HUES48 (cell line): ENCODE measurements around the gene EGFL6.
A peak's percentile ranks its signal among the peaks of the same experiment; 100 is the strongest.

Experiments
- H3K27ac ChIP-seq: one replicate; pipeline ENCODE4 v1.7.0; 2013; ENCODE audit warnings: low read depth, low read length, inconsistent platforms
- H3K27me3 ChIP-seq: 2 replicates; pipeline ENCODE4 v1.6.1; 2013; ENCODE audit warnings: mild to moderate bottlenecking, low read length; ENCODE audit not compliant: control insufficient read depth, insufficient read depth
- H3K36me3 ChIP-seq: 2 replicates; pipeline ENCODE4 v1.6.1; 2013; ENCODE audit warnings: low read length; ENCODE audit not compliant: control insufficient read depth, insufficient read depth
- H3K4me1 ChIP-seq: 2 replicates; pipeline ENCODE4 v1.6.1; 2013; ENCODE audit warnings: mild to moderate bottlenecking, low read length; ENCODE audit not compliant: control insufficient read depth, insufficient read depth
- H3K4me3 ChIP-seq: 2 replicates; pipeline ENCODE4 v1.5.1; 2013; ENCODE audit warnings: mild to moderate bottlenecking, low read depth, low read length
- H3K9ac ChIP-seq: 2 replicates; pipeline ENCODE4 v1.6.1; 2013; ENCODE audit warnings: mild to moderate bottlenecking, low read depth, low read length, moderate library complexity
- H3K9me3 ChIP-seq: 2 replicates; pipeline ENCODE4 v1.6.1; 2013; ENCODE audit warnings: low read length; ENCODE audit not compliant: control insufficient read depth, insufficient read depth

EGFL6 gene, protein sequence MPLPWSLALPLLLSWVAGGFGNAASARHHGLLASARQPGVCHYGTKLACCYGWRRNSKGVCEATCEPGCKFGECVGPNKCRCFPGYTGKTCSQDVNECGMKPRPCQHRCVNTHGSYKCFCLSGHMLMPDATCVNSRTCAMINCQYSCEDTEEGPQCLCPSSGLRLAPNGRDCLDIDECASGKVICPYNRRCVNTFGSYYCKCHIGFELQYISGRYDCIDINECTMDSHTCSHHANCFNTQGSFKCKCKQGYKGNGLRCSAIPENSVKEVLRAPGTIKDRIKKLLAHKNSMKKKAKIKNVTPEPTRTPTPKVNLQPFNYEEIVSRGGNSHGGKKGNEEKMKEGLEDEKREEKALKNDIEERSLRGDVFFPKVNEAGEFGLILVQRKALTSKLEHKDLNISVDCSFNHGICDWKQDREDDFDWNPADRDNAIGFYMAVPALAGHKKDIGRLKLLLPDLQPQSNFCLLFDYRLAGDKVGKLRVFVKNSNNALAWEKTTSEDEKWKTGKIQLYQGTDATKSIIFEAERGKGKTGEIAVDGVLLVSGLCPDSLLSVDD

DNA sequence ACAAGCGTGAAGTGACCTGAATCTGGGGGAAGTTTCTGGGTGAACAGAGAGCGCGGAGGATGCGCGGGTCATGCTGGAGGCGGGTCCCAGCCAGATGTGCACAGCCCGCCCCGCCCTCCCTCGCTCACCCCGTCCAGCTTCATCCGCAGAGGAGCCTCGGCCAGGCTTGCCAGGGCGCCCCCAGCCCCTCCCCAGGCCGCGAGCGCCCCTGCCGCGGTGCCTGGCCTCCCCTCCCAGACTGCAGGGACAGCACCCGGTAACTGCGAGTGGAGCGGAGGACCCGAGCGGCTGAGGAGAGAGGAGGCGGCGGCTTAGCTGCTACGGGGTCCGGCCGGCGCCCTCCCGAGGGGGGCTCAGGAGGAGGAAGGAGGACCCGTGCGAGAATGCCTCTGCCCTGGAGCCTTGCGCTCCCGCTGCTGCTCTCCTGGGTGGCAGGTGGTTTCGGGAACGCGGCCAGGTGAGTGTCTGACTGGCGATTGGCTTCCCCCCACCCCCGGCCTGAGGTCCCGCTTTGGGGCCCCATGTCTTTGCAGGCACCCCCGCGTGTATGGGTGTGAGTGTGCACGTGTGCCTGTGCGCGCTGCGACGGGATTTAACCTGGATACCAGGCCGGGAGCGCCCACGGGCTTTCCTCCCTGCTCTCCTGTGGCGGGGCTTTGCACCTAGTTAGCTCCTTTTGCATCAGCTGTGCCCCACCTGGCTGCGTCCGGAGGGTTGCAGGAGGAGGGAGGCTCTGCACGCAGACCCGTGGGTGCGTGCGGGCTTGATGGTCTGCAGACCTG is at the start of gene EGFL6:
Gene EGFL6, plus strand, starts transcription at position 123 of the 782 bp plus-strand sequence. Its CDS starts 261 bp downstream, at position 384.
- no peak within 1 kb of the TSS for H3K27ac ChIP-seq
- peak within 1 kb of the TSS; percentile 56 for H3K4me3 ChIP-seq
- H3K9ac ChIP-seq = no peak within 1 kb of the TSS
- no peaks in the 10 kb centered on the region for H3K9me3 ChIP-seq
- H3K4me1 ChIP-seq = peaks cover 4% of the 10 kb centered on the region; the same call in 1 of the 2 replicates
- no peaks in the 10 kb centered on the region for H3K36me3 ChIP-seq
- peaks cover 73% of the 10 kb centered on the region for H3K27me3 ChIP-seq

DNA sequence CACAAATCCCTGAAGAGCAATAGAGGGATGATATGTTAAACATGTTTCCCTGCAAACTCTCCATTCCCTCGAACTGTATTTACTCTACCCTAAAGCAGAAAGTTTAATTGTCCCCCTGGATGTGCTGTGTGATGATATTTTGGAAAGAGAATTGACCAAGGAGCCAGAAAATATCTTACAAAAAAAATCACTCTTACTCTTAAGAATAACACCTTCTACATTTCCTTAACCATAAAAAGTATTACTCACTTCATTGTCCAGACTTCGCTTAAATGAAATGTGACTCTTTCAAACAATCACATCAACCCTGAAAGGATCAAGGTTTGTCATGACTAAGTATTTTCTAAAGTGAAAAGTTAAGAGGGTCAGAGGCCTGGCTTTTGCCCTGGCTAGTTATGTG is 49.0 kb upstream of the EGFL6 start:
- H3K36me3 ChIP-seq = no peaks in the 10 kb centered on the region
- no peak overlapping the region for H3K4me3 ChIP-seq

DNA sequence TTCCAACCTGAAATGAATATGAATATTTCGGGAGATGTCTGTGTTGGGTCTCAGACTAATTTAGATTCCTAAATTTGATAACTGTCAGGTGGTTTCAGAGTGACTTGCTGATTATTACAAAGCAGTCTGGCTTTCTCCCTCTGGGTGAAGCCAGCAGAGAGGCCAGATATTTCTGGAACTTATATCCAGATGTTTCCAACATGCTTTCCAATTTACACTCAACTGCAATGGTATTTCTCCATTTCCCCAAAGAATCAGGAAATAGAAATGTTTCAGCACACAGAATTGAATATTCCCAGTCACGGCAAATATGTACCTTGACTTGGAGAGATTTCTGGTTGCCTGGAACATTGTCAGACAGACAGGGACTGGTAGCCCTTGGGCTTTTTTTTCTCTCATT is 48.5 kb upstream of the EGFL6 start:
- no peak overlapping the region for H3K27ac ChIP-seq
- no peaks in the 10 kb centered on the region for H3K9me3 ChIP-seq
- H3K36me3 ChIP-seq = no peaks in the 10 kb centered on the region
- H3K4me1 ChIP-seq = no peaks in the 10 kb centered on the region
- no peak overlapping the region for H3K9ac ChIP-seq
- 0 out of 2 replicates have a peak, but pooled peaks cover 4% of the 10 kb centered on the region for H3K27me3 ChIP-seq
- no peak overlapping the region for H3K4me3 ChIP-seq

More for the DNA sequence above, 49.0 kb upstream of the EGFL6 start:
- no peak overlapping the region for H3K9ac ChIP-seq
- H3K4me1 ChIP-seq = no peaks in the 10 kb centered on the region
- H3K9me3 ChIP-seq = no peaks in the 10 kb centered on the region
- 0 out of 2 replicates have a peak, but pooled peaks cover 4% of the 10 kb centered on the region for H3K27me3 ChIP-seq
- H3K27ac ChIP-seq = no peak overlapping the region

DNA sequence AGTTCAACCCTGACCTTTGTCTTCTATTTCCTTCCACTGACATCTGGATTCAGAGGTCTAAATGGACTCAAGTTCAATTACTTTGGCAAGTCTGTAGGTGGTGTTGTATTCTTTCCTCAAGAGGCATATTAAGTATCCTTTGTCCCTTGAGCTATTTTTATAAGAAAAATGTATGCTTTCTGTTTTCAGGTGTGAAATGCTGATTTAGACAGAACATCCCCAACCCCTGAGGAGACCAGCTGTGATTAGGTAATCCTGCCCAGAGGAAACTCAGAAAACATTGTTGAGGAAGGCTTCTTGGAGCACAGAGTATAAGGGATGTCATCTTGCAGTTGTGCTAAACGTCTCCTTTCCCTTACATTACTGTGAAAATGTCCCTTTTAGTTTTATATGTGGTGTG is 46.6 kb upstream of the EGFL6 start:
- H3K9me3 ChIP-seq = no peaks in the 10 kb centered on the region
- H3K27ac ChIP-seq = no peak overlapping the region
- no peak overlapping the region for H3K9ac ChIP-seq
- no peaks in the 10 kb centered on the region for H3K36me3 ChIP-seq
- no peaks in the 10 kb centered on the region for H3K4me1 ChIP-seq
- H3K27me3 ChIP-seq = 0 out of 2 replicates have a peak, but pooled peaks cover 4% of the 10 kb centered on the region
- no peak overlapping the region for H3K4me3 ChIP-seq

DNA sequence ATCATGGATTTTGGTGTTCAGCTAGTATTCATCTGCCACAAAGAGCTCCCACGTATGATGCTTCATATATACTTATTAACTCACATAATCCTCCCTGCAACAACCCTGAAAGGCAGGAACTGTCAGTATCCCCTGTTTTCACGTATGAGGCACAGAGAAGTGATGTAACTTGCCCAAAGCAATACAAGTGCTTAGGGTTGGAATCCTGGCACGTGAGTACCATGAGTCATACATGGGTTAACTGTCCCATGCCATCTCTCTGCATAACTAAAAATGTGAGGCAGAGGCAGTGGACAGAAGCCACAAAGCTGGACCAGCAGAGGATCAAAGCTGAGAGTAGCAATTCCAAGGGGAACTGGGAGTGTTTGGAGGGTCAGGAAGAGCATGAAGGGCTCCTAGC is 35.7 kb upstream of the EGFL6 start:
- no peaks in the 10 kb centered on the region for H3K27me3 ChIP-seq

DNA sequence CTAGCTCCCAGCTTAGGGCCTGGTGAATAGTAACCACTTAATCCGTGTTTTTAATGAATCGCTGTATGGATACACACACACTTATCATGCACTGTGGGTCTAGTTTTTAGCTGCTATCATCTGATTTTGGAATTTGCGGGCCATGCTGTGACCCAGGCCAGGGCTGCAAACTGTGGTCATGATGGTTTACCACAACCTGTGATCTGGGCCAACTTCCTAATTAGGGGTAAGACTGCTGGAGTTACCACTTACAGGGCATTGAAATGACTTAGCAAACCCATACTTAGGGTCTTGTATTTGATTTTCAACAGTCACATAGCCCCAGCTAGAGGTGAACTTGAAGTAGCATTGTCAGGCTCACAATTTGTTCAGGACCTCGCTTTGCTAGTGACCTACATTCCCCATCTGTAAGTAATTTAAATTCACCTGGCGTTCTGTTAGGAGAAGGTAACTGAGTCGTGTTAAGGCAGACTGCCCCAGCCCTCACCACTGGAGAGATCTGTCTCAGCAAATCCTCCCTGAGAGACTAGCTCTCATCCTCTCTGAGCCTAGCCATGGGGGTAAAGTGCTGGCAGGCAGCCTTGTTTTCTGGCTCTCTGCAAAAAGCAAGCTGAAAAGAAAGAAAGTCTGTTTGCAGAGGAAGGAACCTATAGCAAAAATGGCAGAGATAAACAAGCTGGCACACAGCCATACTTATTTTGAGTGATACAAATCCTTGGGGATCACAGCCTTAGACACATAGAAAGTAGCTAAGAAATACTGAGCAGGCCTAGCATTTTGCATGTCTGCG is 33.8 kb upstream of the EGFL6 start:
- H3K36me3 ChIP-seq = no peaks in the 10 kb centered on the region
- no peak overlapping the region for H3K9ac ChIP-seq
- H3K4me1 ChIP-seq = no peaks in the 10 kb centered on the region
- H3K27me3 ChIP-seq = no peaks in the 10 kb centered on the region
- no peaks in the 10 kb centered on the region for H3K9me3 ChIP-seq
- no peak overlapping the region for H3K27ac ChIP-seq
- H3K4me3 ChIP-seq = no peak overlapping the region

More for the DNA sequence above, 35.7 kb upstream of the EGFL6 start:
- Histone ChIP-seq H3K36me3 (no peaks in the 10 kb centered on the region), H3K27ac (no peak overlapping the region), H3K9ac (no peak overlapping the region), H3K9me3 (no peaks in the 10 kb centered on the region), H3K4me1 (no peaks in the 10 kb centered on the region), H3K4me3 (no peak overlapping the region)

DNA sequence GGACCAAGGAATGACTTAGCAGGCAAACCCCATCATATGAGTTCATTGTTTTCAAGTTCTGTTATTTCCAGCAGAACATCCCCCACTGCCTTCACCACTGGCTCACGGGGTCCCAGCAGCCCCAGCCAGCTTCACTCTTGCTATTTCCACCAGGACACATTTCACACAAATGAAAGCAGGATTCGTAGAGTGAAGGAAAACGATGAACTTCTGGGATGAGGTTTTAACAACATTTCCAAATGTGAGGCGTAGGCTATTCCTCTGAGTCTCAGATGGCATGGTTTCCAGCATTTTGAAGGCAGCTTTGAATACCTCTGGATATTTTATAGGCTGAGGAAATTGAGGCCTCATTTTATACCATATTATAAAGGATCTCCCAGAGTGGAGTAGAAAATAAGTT is 32.9 kb upstream of the EGFL6 start:
- Histone ChIP-seq H3K9me3 (no peaks in the 10 kb centered on the region), H3K4me1 (no peaks in the 10 kb centered on the region), H3K4me3 (no peak overlapping the region), H3K27ac (no peak overlapping the region), H3K27me3 (no peaks in the 10 kb centered on the region), H3K9ac (no peak overlapping the region), H3K36me3 (no peaks in the 10 kb centered on the region)

DNA sequence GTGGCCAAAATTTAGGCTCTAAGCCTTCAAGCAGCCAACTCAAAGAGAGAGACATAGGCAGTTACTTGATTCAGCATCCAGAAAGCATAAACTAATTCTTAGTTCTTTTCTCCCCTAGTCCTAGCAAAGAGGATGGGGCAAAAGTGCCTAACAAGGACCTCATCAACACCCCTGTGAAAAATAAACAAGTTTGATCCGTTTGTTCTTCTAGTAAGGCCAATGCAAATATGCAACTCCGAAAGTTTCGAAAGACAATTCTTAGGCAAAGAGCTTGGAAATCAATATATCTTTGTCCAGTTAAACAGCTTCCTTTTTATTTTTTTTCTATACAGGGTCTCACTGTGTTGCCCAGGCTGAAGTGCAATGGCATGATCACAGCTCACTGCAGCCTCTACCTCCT is 31.0 kb upstream of the EGFL6 start:
- Histone ChIP-seq H3K9me3 (no peaks in the 10 kb centered on the region), H3K27me3 (no peaks in the 10 kb centered on the region)

DNA sequence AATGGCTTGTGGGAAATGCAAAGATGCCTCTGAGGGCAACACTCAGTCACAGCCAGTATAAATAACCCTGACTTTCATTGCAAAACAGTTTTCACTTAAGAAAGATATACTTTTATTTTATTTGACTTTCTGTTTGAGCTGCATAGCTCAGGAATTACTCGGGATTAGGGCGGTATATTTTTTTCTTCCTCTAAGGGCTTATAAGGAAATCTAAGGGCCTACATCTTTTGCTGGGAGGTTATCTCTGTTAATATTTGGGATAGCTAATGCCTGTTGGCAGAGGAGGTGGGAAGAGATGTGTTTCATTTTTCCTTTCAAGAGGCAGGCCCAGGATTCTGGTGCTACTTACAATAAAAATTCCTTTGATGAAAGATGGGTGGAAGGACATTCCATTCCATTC is 28.8 kb upstream of the EGFL6 start:
- Histone ChIP-seq H3K36me3 (no peaks in the 10 kb centered on the region), H3K9ac (no peak overlapping the region), H3K27me3 (no peaks in the 10 kb centered on the region), H3K4me1 (peaks cover 6% of the 10 kb centered on the region; the same call in 1 of the 2 replicates), H3K27ac (no peak overlapping the region), H3K4me3 (no peak overlapping the region), H3K9me3 (no peaks in the 10 kb centered on the region)

More for the DNA sequence above, 31.0 kb upstream of the EGFL6 start:
- Histone ChIP-seq H3K4me3 (no peak overlapping the region), H3K4me1 (no peaks in the 10 kb centered on the region), H3K36me3 (no peaks in the 10 kb centered on the region), H3K9ac (no peak overlapping the region), H3K27ac (no peak overlapping the region)

DNA sequence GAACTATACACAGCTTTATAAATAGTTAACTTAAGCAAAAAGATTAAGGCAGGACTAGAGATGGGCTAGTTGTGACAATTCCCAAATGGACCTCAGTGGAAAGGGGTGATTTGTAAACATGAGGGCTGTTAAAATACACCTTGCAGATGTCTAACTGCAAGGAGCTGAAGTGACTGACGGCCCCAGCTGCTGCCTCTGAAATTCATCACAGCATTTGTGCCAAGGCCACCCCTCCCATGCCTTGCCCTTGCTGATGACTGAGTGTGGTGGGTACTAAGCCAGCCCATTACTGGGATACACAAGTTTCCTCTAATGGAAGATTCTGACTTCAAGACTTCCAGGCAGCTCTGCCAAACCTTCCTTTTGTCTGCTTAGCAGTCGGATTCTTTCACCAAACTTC is 23.7 kb upstream of the EGFL6 start:
- no peak overlapping the region for H3K4me3 ChIP-seq
- no peak overlapping the region for H3K9ac ChIP-seq
- H3K9me3 ChIP-seq = no peaks in the 10 kb centered on the region
- H3K4me1 ChIP-seq = peaks cover 6% of the 10 kb centered on the region; the same call in 1 of the 2 replicates
- no peaks in the 10 kb centered on the region for H3K36me3 ChIP-seq
- H3K27ac ChIP-seq = no peak overlapping the region
- no peaks in the 10 kb centered on the region; the same call in 1 of the 2 replicates for H3K27me3 ChIP-seq
